T-helper 1 cell treated with Interleukin-12 subunit alpha and Interleukin-12 subunit beta and Interleukin-4 antibody, amounts not matched to agents 30 μg/mL and 1 μg/mL, for 36 hours (primary cell): ENCODE data around the gene PITRM1.
A peak's percentile ranks its signal among the peaks of the same experiment; 100 is the strongest.

ENCODE experiments used
- H3K27ac Mint-ChIP-seq: one replicate; pipeline ENCODE4 v1.8.0; 2021; ENCODE audit warnings: mild to moderate bottlenecking, mixed read lengths
- H3K27me3 Mint-ChIP-seq: one replicate; pipeline ENCODE4 v1.8.0; 2021; ENCODE audit warnings: low read depth, mixed read lengths
- H3K36me3 Mint-ChIP-seq: one replicate; pipeline ENCODE4 v1.8.0; 2021; ENCODE audit warnings: low read depth, mixed read lengths
- H3K4me1 Mint-ChIP-seq: one replicate; pipeline ENCODE4 v1.8.0; 2021; ENCODE audit warnings: low read depth, mixed read lengths
- H3K4me3 Mint-ChIP-seq: one replicate; pipeline ENCODE4 v1.8.0; 2021; ENCODE audit warnings: mild to moderate bottlenecking, moderate library complexity, mixed read lengths
- H3K9me3 Mint-ChIP-seq: one replicate; pipeline ENCODE4 v1.8.0; 2021; ENCODE audit warnings: mixed read lengths

The PITRM1 gene

GRCh38 chr10:3165196-3165595, 7.4 kb downstream of the PITRM1 start:
- Mint-ChIP-seq H3K4me3 (no peak overlapping the region), H3K36me3 (peaks cover 43% of the 10 kb centered on the region), H3K27ac (no peak overlapping the region), H3K27me3 (no peaks in the 10 kb centered on the region), H3K9me3 (no peaks in the 10 kb centered on the region), H3K4me1 (peaks cover 4% of the 10 kb centered on the region)

- H3K4me3 Mint-ChIP-seq = no peak overlapping the region
- peaks cover 2% of the 10 kb centered on the region for H3K4me1 Mint-ChIP-seq
- H3K36me3 Mint-ChIP-seq = peaks cover 47% of the 10 kb centered on the region
- no peaks in the 10 kb centered on the region for H3K27me3 Mint-ChIP-seq
- no peak overlapping the region for H3K27ac Mint-ChIP-seq
- no peaks in the 10 kb centered on the region for H3K9me3 Mint-ChIP-seq
Measured at GRCh38 chr10:3163879-3164278, 8.7 kb downstream of the PITRM1 start.

DNA sequence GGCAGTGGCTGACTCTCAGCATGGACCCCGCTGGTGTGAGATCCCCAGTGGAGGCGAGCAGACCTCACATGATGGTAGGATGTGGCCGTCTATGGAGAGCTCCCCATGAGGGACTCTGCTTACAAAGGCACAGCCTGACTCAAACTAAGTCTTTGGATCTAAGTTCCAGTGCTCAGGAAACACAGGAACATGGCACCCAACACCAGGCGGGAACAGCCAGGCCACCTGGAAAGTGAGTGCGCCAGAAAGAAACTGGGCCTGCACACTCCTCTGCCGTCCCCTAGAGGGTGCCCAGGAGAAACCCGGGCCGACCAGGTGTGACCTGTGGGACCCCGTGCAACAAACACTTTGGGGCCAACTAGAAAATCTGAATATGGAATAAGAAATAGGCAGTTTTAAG, 10.0 kb downstream of the PITRM1 start:
- no peaks in the 10 kb centered on the region for H3K27me3 Mint-ChIP-seq
- H3K4me1 Mint-ChIP-seq = peaks cover 2% of the 10 kb centered on the region
- no peak overlapping the region for H3K4me3 Mint-ChIP-seq
- H3K9me3 Mint-ChIP-seq = no peaks in the 10 kb centered on the region
- H3K36me3 Mint-ChIP-seq = peaks cover 52% of the 10 kb centered on the region
- H3K27ac Mint-ChIP-seq = no peak overlapping the region

DNA sequence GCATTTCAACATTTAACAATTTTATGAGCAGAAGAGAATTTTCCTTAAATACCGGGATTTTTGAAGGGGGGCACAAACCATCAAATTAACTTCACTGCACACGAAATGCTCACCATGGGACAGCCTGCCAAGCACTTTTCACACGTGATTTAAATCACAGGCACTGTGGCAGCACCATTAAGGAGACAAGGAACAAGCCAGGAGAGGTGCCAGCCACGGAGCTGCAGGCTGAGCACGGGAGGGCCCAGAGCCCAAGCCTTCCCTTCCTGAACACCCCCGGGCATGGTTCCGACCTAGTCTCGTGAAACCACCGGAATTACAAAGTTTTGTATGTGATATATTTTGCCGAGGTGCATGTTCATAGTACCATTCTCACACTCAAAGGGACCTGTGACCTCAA, 13.4 kb downstream of the PITRM1 start:
- Mint-ChIP-seq H3K27me3 (no peaks in the 10 kb centered on the region), H3K9me3 (no peaks in the 10 kb centered on the region), H3K4me1 (no peaks in the 10 kb centered on the region), H3K36me3 (peaks cover 53% of the 10 kb centered on the region), H3K4me3 (no peak overlapping the region), H3K27ac (no peak overlapping the region)

DNA sequence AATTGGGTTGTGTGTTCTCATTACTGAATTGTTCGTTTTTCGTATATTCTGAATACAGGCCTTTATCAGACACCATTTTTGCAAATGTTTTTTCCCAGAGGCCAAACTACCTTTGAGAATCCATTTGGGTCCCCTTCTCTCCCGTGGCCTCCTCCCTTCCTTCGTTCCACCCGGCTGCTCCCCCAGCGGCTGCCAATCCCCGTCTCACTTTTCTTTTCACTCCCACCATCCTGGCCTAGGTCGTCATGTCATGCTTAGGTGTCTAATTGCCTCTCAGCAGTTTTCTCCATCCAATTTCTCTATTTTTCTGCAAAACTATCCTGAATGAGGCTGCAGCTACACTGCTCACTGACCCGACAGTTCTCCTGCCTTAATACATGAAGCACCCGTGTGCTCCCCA, 17.9 kb downstream of the PITRM1 start:
- Mint-ChIP-seq H3K9me3 (no peaks in the 10 kb centered on the region), H3K27me3 (no peaks in the 10 kb centered on the region), H3K27ac (no peak overlapping the region), H3K36me3 (peaks cover 63% of the 10 kb centered on the region), H3K4me1 (peaks cover 8% of the 10 kb centered on the region), H3K4me3 (no peak overlapping the region)

DNA sequence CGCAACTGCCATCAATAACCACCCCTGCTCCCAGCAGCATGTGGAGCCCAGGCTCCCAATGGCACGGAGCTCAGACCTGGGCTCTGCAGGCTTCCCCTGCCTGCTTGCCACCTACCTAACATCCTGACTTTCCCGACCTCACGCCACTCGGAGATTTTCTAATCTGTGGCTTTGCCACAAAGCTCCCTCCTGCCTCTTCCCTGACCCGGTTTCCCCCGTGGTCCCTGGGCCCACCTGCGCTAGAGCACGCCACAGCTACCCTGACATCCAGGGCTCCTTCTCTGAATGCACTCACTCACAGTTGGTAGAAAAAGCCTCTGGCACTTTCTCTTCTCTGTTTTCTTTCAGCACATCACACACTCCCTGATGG, 20.0 kb downstream of the PITRM1 start:
- Mint-ChIP-seq H3K4me1 (peaks cover 8% of the 10 kb centered on the region), H3K36me3 (peaks cover 57% of the 10 kb centered on the region), H3K27ac (peak overlapping the region; percentile 65), H3K9me3 (no peaks in the 10 kb centered on the region), H3K4me3 (no peak overlapping the region), H3K27me3 (no peaks in the 10 kb centered on the region)

GRCh38 chr10:3151889-3152565, 20.6 kb downstream of the PITRM1 start:
- H3K9me3 Mint-ChIP-seq = no peaks in the 10 kb centered on the region
- H3K4me3 Mint-ChIP-seq = no peak overlapping the region
- H3K27me3 Mint-ChIP-seq = no peaks in the 10 kb centered on the region
- H3K27ac Mint-ChIP-seq = no peak overlapping the region
- H3K4me1 Mint-ChIP-seq = peaks cover 8% of the 10 kb centered on the region
- H3K36me3 Mint-ChIP-seq = peaks cover 57% of the 10 kb centered on the region

GRCh38 chr10:3150961-3151360, 21.6 kb downstream of the PITRM1 start:
- Mint-ChIP-seq H3K36me3 (peaks cover 55% of the 10 kb centered on the region), H3K27me3 (no peaks in the 10 kb centered on the region), H3K4me3 (no peak overlapping the region), H3K4me1 (peaks cover 8% of the 10 kb centered on the region), H3K9me3 (no peaks in the 10 kb centered on the region), H3K27ac (no peak overlapping the region)

DNA sequence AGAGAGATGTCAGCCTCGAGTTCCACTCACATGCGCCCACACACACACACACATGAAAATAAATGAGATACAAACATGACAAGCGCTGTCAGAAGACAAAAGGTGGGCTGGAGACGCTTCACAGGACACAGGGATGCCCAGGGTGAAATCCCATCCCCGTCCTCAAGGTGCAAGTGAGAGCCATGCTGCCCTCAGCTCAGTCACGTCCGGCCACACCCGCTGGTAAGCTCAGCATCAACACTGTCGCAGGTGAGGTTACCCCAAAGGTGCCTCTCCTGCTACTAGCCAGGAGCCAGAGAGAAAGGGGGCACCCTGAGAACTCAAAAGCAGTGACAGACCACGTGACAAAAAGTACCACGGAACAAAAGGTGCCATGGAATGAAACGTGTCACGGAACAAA, 22.2 kb downstream of the PITRM1 start:
- Mint-ChIP-seq H3K36me3 (peaks cover 55% of the 10 kb centered on the region), H3K9me3 (no peaks in the 10 kb centered on the region), H3K4me3 (no peak overlapping the region), H3K27me3 (no peaks in the 10 kb centered on the region), H3K27ac (no peak overlapping the region), H3K4me1 (peaks cover 8% of the 10 kb centered on the region)

DNA sequence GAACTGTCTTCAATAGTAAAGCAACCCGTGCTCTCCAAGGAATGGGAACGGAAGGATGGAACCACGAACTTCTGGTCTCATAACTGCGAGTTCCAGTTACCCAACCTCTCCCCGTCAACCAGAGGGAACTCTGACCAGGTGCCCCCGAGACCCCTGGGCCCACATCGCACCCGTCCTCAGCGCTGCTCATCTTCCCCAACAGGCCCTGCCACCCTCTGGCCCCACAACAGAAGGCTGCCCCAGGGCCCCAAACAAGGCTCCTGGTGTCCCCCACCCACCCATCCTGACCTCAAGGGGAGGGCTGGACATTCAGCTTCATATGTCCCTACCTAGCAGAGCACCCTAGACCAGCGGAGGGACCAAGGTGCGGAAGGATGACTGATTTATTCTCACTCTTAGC, 22.7 kb downstream of the PITRM1 start:
- H3K27ac Mint-ChIP-seq = no peak overlapping the region
- no peaks in the 10 kb centered on the region for H3K27me3 Mint-ChIP-seq
- H3K36me3 Mint-ChIP-seq = peaks cover 55% of the 10 kb centered on the region
- H3K9me3 Mint-ChIP-seq = no peaks in the 10 kb centered on the region
- H3K4me3 Mint-ChIP-seq = no peak overlapping the region
- H3K4me1 Mint-ChIP-seq = peaks cover 8% of the 10 kb centered on the region

- no peaks in the 10 kb centered on the region for H3K27me3 Mint-ChIP-seq
- H3K9me3 Mint-ChIP-seq = no peaks in the 10 kb centered on the region
- H3K27ac Mint-ChIP-seq = no peak overlapping the region
- H3K4me3 Mint-ChIP-seq = no peak overlapping the region
- H3K4me1 Mint-ChIP-seq = peaks cover 8% of the 10 kb centered on the region
- H3K36me3 Mint-ChIP-seq = peaks cover 53% of the 10 kb centered on the region
Measured at GRCh38 chr10:3148994-3149393, 23.6 kb downstream of the PITRM1 start.

GRCh38 chr10:3148041-3148440, 24.5 kb downstream of the PITRM1 start:
- Mint-ChIP-seq H3K4me1 (peaks cover 8% of the 10 kb centered on the region), H3K27me3 (no peaks in the 10 kb centered on the region), H3K9me3 (no peaks in the 10 kb centered on the region), H3K36me3 (peaks cover 54% of the 10 kb centered on the region), H3K4me3 (no peak overlapping the region), H3K27ac (no peak overlapping the region)

- no peaks in the 10 kb centered on the region for H3K9me3 Mint-ChIP-seq
- H3K36me3 Mint-ChIP-seq = peaks cover 50% of the 10 kb centered on the region
- no peak overlapping the region for H3K27ac Mint-ChIP-seq
- peaks cover 1% of the 10 kb centered on the region for H3K4me1 Mint-ChIP-seq
- H3K4me3 Mint-ChIP-seq = no peak overlapping the region
- no peaks in the 10 kb centered on the region for H3K27me3 Mint-ChIP-seq
Measured at GRCh38 chr10:3147117-3147820, 25.3 kb downstream of the PITRM1 start.

GRCh38 chr10:3146289-3146688, 26.3 kb downstream of the PITRM1 start:
- H3K27me3 Mint-ChIP-seq = no peaks in the 10 kb centered on the region

DNA sequence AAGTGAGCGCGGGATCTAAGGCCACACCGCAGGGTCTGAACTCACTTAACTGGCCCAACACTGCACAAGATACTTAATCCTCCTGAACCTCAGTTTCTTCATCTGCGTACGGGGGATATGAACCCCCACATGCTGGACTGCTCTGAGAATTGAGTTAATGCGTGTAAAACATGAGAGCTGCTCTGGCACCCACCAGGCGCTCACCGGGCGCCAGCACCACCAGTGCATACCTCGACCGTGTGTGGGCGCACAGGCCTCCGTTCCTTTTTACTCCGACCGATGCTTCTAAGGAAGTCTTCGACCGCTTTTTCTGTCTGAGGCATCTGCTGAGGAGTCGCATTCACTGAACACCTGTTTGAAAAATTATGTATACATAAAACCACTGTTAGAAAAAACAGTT, 27.2 kb downstream of the PITRM1 start:
- peaks cover 2% of the 10 kb centered on the region for H3K4me1 Mint-ChIP-seq
- peaks cover 50% of the 10 kb centered on the region for H3K36me3 Mint-ChIP-seq
- no peaks in the 10 kb centered on the region for H3K9me3 Mint-ChIP-seq
- no peak overlapping the region for H3K4me3 Mint-ChIP-seq
- H3K27me3 Mint-ChIP-seq = no peaks in the 10 kb centered on the region
- H3K27ac Mint-ChIP-seq = no peak overlapping the region

More at GRCh38 chr10:3146289-3146688, 26.3 kb downstream of the PITRM1 start:
- H3K4me1 Mint-ChIP-seq = peaks cover 2% of the 10 kb centered on the region
- no peaks in the 10 kb centered on the region for H3K9me3 Mint-ChIP-seq
- H3K27ac Mint-ChIP-seq = no peak overlapping the region
- no peak overlapping the region for H3K4me3 Mint-ChIP-seq
- peaks cover 54% of the 10 kb centered on the region for H3K36me3 Mint-ChIP-seq
